Activated CD4-positive, alpha-beta T cell treated with anti-CD3 and anti-CD28 coated beads for 36 hours (primary cell): ENCODE results near the gene OSMR. TPM values are rescaled to one million over a fixed set of nuclear protein-coding genes. Genes with fewer than 3 reads are reported as not detected.

Source experiments
- ATAC-seq: fragments of 200-7000 bp; cut with Tn5 transposase; one replicate; pipeline ENCODE4 v1.10.0; 2021; ENCODE audit warnings: mild to moderate bottlenecking, moderate library complexity
- CTCF ChIA-PET: fragments of 350-600 bp; sonication (Branson Sonifier 250); formaldehyde crosslinking; loops from one replicate; lab custom pipeline; 2021; ENCODE audit warnings: antibody characterized with exemption; lab: Charles Lee
- POLR2A ChIA-PET: fragments of 350-600 bp; sonication (Branson Sonifier 250); formaldehyde crosslinking; loops from one replicate; lab custom pipeline; 2021; ENCODE audit warnings: antibody characterized with exemption, inconsistent platforms; lab: Charles Lee
- DNase-seq: peaks from one replicate; pipeline ENCODE4 v3.0.0-alpha.2; 2020
- H3K27ac Mint-ChIP-seq: one replicate; pipeline ENCODE4 v1.8.0; 2021; ENCODE audit warnings: mixed read lengths
- H3K27me3 Mint-ChIP-seq: one replicate; pipeline ENCODE4 v1.8.0; 2021; ENCODE audit warnings: mixed read lengths
- H3K36me3 Mint-ChIP-seq: one replicate; pipeline ENCODE4 v1.8.0; 2021; ENCODE audit warnings: low read depth, mixed read lengths
- H3K4me1 Mint-ChIP-seq: one replicate; pipeline ENCODE4 v1.8.0; 2021; ENCODE audit warnings: mixed read lengths
- H3K4me3 Mint-ChIP-seq: one replicate; pipeline ENCODE4 v1.8.0; 2021; ENCODE audit warnings: mild to moderate bottlenecking, moderate library complexity, mixed read lengths
- H3K9me3 Mint-ChIP-seq: one replicate; pipeline ENCODE4 v1.8.0; 2021; ENCODE audit warnings: low read depth, mixed read lengths
- intact Hi-C, 2 experiments: fragments of 100-400 bp; cut with DNase I in 1 of 2; cut with micrococcal nuclease in 1 of 2; formaldehyde crosslinking; loops; one replicate each; pipeline versions ENCODE4 v1.14.2 to v1.15.1; 2022 to 2024; cut with DNase I, micrococcal nuclease
- total RNA-seq, 2 experiments: library from RNA; stranded (reverse); gene quantifications; one replicate each; pipeline ENCODE4 v1.2.3, GENCODE V29; 2021

The OSMR gene
- total RNA-seq, 2 experiments from 2014 or later: 0.25 to 0.26 TPM

GRCh38 chr5:38929838-38930237, 84.0 kb downstream of the OSMR start:
- intact Hi-C loops: no loop called here
- H3K36me3 Mint-ChIP-seq: no peaks in the 10 kb centered on the region
- peaks cover 12% of the 10 kb centered on the region for H3K27me3 Mint-ChIP-seq
- ChIA-PET CTCF (no interaction called here), POLR2A (no interaction called here)
- no peak overlapping the region for H3K4me3 Mint-ChIP-seq
- no peak overlapping the region for H3K27ac Mint-ChIP-seq
- no peaks in the 10 kb centered on the region for H3K4me1 Mint-ChIP-seq
- ATAC-seq (no peak), DNase-seq (no peak)
- H3K9me3 Mint-ChIP-seq: no peaks in the 10 kb centered on the region

DNA sequence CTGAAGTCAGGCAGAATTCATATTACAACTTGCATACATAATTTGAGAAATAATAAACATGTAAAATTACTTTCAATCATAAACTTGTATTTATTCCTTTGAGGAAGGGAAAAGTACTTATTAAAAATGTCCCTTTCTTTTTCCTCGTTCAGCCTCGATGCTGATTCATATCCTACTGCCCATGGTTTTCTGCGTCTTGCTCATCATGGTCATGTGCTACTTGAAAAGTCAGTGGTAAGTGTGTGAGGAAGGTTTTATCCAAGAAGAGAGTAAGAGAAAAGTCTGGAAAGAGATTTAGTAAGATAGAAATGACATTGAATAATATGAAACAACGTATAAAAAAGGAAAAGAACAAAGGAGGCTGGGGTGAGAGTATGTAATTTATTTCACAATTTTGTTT, 85.9 kb downstream of the OSMR start:
- H3K36me3 Mint-ChIP-seq: peaks cover 8% of the 10 kb centered on the region
- no peaks in the 10 kb centered on the region for H3K4me1 Mint-ChIP-seq
- intact Hi-C loops: no loop called here
- H3K27ac Mint-ChIP-seq: no peak overlapping the region
- POLR2A ChIA-PET: no interaction called here
- DNase-seq (no peak), ATAC-seq (no peak)
- no peak overlapping the region for H3K4me3 Mint-ChIP-seq
- peaks cover 5% of the 10 kb centered on the region for H3K27me3 Mint-ChIP-seq
- H3K9me3 Mint-ChIP-seq: no peaks in the 10 kb centered on the region
- CTCF ChIA-PET: interaction anchor here (0.7 kb wide), 1 partner anchor 104 kb away, joined by 3 read pairs; no protein-coding TSS in a partner anchor

DNA sequence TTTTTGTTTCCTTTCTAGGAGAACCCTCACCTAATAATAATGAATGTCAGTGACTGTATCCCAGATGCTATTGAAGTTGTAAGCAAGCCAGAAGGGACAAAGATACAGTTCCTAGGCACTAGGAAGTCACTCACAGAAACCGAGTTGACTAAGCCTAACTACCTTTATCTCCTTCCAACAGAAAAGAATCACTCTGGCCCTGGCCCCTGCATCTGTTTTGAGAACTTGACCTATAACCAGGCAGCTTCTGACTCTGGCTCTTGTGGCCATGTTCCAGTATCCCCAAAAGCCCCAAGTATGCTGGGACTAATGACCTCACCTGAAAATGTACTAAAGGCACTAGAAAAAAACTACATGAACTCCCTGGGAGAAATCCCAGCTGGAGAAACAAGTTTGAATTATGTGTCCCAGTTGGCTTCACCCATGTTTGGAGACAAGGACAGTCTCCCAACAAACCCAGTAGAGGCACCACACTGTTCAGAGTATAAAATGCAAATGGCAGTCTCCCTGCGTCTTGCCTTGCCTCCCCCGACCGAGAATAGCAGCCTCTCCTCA, 87.1 kb downstream of the OSMR start:
- no peak for DNase-seq
- no peak overlapping the region for H3K27ac Mint-ChIP-seq
- no peak for ATAC-seq
- H3K36me3 Mint-ChIP-seq: peaks cover 15% of the 10 kb centered on the region
- POLR2A ChIA-PET: interaction anchor here (0.6 kb wide), 1 partner anchor 1532 kb away, joined by 10 read pairs; no protein-coding TSS in a partner anchor
- intact Hi-C loops: no loop called here
- CTCF ChIA-PET: no interaction called here
- no peak overlapping the region for H3K4me3 Mint-ChIP-seq
- H3K27me3 Mint-ChIP-seq: peaks cover 2% of the 10 kb centered on the region
- no peaks in the 10 kb centered on the region for H3K9me3 Mint-ChIP-seq
- no peaks in the 10 kb centered on the region for H3K4me1 Mint-ChIP-seq

DNA sequence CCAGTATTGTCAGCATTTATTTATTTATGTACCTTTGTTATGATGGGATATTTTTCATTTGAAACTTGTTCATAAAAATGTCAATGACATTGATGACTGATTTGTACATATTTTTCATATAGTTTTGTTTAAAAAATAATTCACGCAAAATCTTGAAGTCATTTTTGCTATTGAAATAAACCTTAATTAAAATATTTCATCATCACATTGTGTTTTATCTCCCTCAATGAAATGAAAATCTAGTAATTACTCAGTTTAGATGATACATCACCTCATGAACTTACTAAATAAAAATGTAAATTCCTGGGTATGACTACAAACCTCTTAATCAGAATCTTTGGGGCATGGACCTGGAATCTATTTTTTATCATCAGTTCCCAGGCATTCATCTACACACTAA, 89.6 kb downstream of the OSMR start:
- peaks cover 18% of the 10 kb centered on the region for H3K36me3 Mint-ChIP-seq
- POLR2A ChIA-PET: no interaction called here
- no peak for DNase-seq
- no peaks in the 10 kb centered on the region for H3K27me3 Mint-ChIP-seq
- no peaks in the 10 kb centered on the region for H3K9me3 Mint-ChIP-seq
- H3K4me3 Mint-ChIP-seq: no peak overlapping the region
- intact Hi-C loops: no loop called here
- CTCF ChIA-PET: no interaction called here
- no peak for ATAC-seq
- no peak overlapping the region for H3K27ac Mint-ChIP-seq
- no peaks in the 10 kb centered on the region for H3K4me1 Mint-ChIP-seq

DNA sequence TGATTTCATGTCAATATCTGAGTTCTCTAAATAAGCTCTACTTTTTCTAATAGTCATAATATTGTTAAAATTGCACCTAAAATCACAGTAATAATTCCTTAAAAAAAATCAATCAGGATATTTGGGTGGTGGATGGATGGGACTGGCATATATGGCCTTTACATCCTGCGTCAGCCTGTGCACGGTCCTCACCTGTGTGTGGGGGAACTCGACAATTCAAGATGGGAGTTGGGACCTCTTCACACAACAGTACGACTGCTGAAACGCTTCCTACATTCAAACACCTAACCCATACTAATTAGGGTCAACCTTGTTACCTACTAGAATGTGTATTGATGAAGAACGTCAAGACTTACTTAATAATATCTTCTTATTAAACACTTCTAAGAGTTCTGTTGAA, 90.5 kb downstream of the OSMR start:
- ATAC-seq: no peak
- Mint-ChIP-seq H3K9me3 (no peaks in the 10 kb centered on the region), H3K36me3 (peaks cover 18% of the 10 kb centered on the region), H3K4me1 (no peaks in the 10 kb centered on the region), H3K27ac (no peak overlapping the region), H3K4me3 (no peak overlapping the region), H3K27me3 (no peaks in the 10 kb centered on the region)
- ChIA-PET POLR2A (no interaction called here), CTCF (no interaction called here)
- intact Hi-C loops: no loop called here
- DNase-seq: no peak

DNA sequence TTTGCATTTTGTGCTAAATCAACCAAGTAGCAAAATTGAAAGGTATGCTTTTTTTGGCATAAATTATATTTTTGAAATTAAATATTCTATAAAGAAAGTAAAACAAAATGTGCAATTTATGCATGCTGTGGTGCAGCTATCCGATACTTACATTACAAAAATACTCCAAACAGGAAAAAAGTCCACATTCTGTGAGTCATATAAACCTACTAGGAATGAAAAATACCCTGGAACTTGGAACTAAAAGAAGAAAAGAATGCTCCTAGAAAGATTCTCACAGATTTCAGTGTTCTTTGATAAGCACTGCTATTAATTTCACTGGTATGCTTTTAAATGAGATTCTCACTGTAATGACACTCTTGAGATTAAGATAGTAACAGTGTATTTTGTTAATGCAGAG, 92.6 kb downstream of the OSMR start:
- DNase-seq: no peak
- ChIA-PET POLR2A (no interaction called here), CTCF (no interaction called here)
- Mint-ChIP-seq H3K4me3 (no peak overlapping the region), H3K27ac (no peak overlapping the region), H3K9me3 (no peaks in the 10 kb centered on the region), H3K36me3 (peaks cover 26% of the 10 kb centered on the region), H3K27me3 (no peaks in the 10 kb centered on the region), H3K4me1 (peaks cover 2% of the 10 kb centered on the region)
- intact Hi-C loops: no loop called here
- ATAC-seq: no peak

DNA sequence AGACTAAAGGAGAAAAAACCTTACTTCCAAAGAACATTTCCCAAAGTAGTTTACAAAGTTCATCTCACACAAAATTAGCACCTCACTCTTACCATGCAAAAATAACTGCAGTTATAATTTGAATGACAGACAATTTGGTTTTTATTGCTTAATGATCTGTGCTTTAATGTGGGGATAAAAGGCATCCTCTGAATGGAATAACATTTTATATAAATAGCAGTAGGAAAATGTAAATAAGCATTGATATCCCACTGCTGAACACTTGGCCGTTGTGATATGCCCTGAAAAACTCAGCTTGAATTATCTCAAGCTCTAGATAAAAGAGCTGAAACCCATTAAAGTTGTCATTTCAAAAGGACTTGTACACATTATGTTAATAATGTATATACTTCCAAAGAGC, 93.2 kb downstream of the OSMR start:
- CTCF ChIA-PET: no interaction called here

DNA sequence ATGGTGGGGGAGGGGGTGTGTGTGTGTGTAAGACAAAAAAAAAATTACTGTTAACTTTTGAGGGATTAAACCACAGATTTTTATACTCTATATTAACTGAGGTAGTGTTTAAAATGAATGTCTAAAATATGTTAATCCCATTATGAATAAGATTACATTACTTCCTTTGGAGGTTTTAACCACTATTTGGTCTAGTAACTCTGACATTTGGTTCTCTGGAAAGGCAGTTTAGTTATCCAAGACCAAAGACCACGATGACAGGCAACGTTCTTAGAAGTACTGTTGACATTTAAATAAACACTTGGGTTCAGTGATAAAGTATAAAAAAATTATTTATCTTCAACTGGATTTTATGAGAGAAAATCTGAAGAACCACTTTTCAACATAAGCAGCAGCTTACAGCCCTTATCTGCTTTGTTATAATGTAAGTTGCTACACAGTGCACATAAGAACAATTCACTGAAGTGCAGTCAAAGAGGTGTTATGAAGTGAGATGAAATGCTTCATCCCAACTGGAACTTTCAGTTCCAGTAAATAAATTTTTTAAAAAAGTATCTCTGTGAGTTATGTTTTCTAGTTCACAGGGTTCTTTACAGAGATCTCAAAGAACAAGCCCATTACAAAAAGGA, 94.5 kb downstream of the OSMR start:
- no peak for DNase-seq
- Mint-ChIP-seq H3K36me3 (peaks cover 32% of the 10 kb centered on the region), H3K4me1 (peaks cover 2% of the 10 kb centered on the region), H3K4me3 (no peak overlapping the region), H3K9me3 (no peaks in the 10 kb centered on the region), H3K27ac (no peak overlapping the region), H3K27me3 (no peaks in the 10 kb centered on the region)
- intact Hi-C loops: no loop called here
- ATAC-seq: no peak
- POLR2A ChIA-PET: no interaction called here
- CTCF ChIA-PET: no interaction called here

More for the DNA sequence above, 93.2 kb downstream of the OSMR start:
- Mint-ChIP-seq H3K27ac (no peak overlapping the region), H3K9me3 (no peaks in the 10 kb centered on the region), H3K4me1 (peaks cover 2% of the 10 kb centered on the region), H3K4me3 (no peak overlapping the region), H3K27me3 (no peaks in the 10 kb centered on the region), H3K36me3 (peaks cover 26% of the 10 kb centered on the region)
- DNase-seq (no peak), ATAC-seq (no peak)
- intact Hi-C loops: no loop called here
- POLR2A ChIA-PET: no interaction called here

DNA sequence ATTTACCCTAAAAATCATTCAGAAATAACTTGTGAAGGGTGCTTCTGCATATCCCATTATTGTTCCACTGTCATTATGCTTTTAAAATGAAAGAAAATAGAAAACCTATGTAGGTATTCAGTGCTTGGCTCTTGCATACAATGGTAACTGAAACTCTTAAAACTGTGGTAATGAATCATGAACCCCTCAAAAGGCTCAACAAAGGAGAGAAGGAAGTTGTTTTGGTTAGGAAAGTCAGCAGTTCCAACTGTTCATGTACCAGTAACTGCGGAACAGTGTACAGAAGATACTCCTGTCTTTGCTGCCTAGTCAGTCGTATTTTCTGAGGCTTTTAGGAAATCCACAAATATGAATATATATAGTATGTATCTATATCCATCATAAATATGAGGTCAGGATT, 96.1 kb downstream of the OSMR start:
- H3K27ac Mint-ChIP-seq: no peak overlapping the region
- intact Hi-C loops: no loop called here
- no peaks in the 10 kb centered on the region for H3K27me3 Mint-ChIP-seq
- POLR2A ChIA-PET: no interaction called here
- H3K36me3 Mint-ChIP-seq: peaks cover 29% of the 10 kb centered on the region
- DNase-seq (no peak), ATAC-seq (no peak)
- no peak overlapping the region for H3K4me3 Mint-ChIP-seq
- no peaks in the 10 kb centered on the region for H3K9me3 Mint-ChIP-seq
- H3K4me1 Mint-ChIP-seq: peaks cover 2% of the 10 kb centered on the region
- CTCF ChIA-PET: no interaction called here

DNA sequence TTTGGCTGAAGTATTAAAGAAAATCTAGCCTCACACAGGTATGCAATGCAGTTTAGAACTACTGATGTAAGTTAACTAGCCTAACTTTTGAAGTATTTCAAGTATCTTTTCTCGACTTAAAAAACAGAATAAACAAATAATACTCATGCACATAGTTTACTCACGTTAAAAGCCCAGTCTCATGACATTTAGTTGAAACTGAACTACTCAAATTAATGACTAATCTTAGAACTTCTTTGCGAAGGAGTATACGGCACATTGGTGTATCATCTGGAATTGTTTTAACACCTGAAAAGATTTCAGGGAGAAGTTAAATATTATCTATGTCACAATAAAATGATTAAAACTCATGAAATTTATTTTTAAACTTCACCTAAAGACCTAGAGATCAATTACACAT, 98.5 kb downstream of the OSMR start:
- ATAC-seq (no peak), DNase-seq (no peak)
- no peaks in the 10 kb centered on the region for H3K9me3 Mint-ChIP-seq
- ChIA-PET POLR2A (no interaction called here), CTCF (interaction anchor here (1.2 to 1.6 kb wide), 2 partner anchors 12 to 21 kb away, joined by 3 read pairs; no protein-coding TSS in a partner anchor)
- intact Hi-C loops: no loop called here
- H3K4me3 Mint-ChIP-seq: no peak overlapping the region
- no peaks in the 10 kb centered on the region for H3K27me3 Mint-ChIP-seq
- H3K27ac Mint-ChIP-seq: no peak overlapping the region
- peaks cover 2% of the 10 kb centered on the region for H3K4me1 Mint-ChIP-seq
- peaks cover 22% of the 10 kb centered on the region for H3K36me3 Mint-ChIP-seq

GRCh38 chr5:38948501-38948900, 102.7 kb downstream of the OSMR start:
- Mint-ChIP-seq H3K4me1 (no peaks in the 10 kb centered on the region), H3K36me3 (peaks cover 35% of the 10 kb centered on the region), H3K27me3 (no peaks in the 10 kb centered on the region), H3K4me3 (no peak overlapping the region), H3K27ac (no peak overlapping the region), H3K9me3 (no peaks in the 10 kb centered on the region)
- ChIA-PET CTCF (interaction anchor here (0.6 to 1.2 kb wide), 5 partner anchors 9 to 564 kb away, joined by 3 read pairs; no protein-coding TSS in a partner anchor), POLR2A (no interaction called here)
- DNase-seq: no peak
- ATAC-seq: no peak
- intact Hi-C loops: no loop called here

- ATAC-seq (no peak), DNase-seq (no peak)
- H3K9me3 Mint-ChIP-seq: no peaks in the 10 kb centered on the region
- H3K27ac Mint-ChIP-seq: no peak overlapping the region
- intact Hi-C loops: no loop called here
- H3K27me3 Mint-ChIP-seq: no peaks in the 10 kb centered on the region
- H3K4me3 Mint-ChIP-seq: no peak overlapping the region
- peaks cover 39% of the 10 kb centered on the region for H3K36me3 Mint-ChIP-seq
- CTCF ChIA-PET: interaction anchor here (1.0 kb wide), 1 partner anchor 32 kb away, joined by 3 read pairs; no protein-coding TSS in a partner anchor
- POLR2A ChIA-PET: no interaction called here
- no peaks in the 10 kb centered on the region for H3K4me1 Mint-ChIP-seq
Observed at GRCh38 chr5:38953426-38954012, 107.7 kb downstream of the OSMR start.
